Measurements from ENCODE around the gene NDUFC2.

Gene NDUFC2

DNA sequence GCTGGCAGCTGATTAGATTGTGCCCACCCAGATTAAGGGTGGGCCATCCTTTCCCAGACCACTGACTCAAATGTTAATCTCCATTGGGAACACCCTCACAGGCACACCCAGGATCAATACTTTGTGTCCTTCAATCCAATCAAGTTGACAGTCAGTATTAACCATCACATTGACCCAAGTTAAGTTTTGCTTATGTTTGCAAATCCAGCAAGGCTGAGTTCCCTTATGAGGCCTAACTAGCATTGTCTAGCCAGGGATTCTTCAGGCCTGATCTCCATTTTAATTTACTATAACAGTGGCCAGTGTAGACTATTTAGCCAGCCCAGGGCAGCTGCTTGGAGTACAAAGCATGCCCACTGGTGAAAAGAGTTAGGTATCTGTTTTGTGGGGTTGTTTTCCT is 54.3 kb downstream of the NDUFC2 start:
- no peak for TF ChIP-seq ZFX (IDR thresholded peaks at IDR 0.05; ENCODE audit: borderline replicate concordance)
- TF ChIP-seq, protein P1, sequence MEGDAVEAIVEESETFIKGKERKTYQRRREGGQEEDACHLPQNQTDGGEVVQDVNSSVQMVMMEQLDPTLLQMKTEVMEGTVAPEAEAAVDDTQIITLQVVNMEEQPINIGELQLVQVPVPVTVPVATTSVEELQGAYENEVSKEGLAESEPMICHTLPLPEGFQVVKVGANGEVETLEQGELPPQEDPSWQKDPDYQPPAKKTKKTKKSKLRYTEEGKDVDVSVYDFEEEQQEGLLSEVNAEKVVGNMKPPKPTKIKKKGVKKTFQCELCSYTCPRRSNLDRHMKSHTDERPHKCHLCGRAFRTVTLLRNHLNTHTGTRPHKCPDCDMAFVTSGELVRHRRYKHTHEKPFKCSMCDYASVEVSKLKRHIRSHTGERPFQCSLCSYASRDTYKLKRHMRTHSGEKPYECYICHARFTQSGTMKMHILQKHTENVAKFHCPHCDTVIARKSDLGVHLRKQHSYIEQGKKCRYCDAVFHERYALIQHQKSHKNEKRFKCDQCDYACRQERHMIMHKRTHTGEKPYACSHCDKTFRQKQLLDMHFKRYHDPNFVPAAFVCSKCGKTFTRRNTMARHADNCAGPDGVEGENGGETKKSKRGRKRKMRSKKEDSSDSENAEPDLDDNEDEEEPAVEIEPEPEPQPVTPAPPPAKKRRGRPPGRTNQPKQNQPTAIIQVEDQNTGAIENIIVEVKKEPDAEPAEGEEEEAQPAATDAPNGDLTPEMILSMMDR (IDR thresholded peaks at IDR 0.05), result no peak
- H3K27ac ChIP-seq, result no peak overlapping the region

DNA sequence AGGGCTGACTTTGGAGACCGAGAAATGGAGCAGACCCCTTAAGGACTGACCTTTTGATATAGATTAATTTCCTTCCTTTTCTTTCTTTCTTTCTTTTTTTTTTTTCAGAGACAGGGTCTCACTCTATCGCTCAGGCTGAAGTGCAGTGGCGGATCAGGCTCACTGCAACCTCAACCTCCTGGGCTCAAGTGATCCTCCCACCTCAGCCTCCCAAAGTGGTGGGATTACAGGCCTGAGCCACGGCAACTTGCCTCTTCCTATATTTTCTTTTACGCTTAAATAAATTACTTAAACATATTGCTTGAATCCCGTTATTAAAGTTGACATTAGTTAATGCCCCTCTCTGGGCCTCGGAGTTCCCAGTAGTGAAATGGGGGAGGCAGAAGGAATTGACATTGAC is 56.2 kb downstream of the NDUFC2 start:
- H3K27ac ChIP-seq, result no peak overlapping the region
- TF ChIP-seq, protein P1 (IDR thresholded peaks at IDR 0.05), result no peak
- no peak for TF ChIP-seq ZFX (IDR thresholded peaks at IDR 0.05; ENCODE audit: borderline replicate concordance)

DNA sequence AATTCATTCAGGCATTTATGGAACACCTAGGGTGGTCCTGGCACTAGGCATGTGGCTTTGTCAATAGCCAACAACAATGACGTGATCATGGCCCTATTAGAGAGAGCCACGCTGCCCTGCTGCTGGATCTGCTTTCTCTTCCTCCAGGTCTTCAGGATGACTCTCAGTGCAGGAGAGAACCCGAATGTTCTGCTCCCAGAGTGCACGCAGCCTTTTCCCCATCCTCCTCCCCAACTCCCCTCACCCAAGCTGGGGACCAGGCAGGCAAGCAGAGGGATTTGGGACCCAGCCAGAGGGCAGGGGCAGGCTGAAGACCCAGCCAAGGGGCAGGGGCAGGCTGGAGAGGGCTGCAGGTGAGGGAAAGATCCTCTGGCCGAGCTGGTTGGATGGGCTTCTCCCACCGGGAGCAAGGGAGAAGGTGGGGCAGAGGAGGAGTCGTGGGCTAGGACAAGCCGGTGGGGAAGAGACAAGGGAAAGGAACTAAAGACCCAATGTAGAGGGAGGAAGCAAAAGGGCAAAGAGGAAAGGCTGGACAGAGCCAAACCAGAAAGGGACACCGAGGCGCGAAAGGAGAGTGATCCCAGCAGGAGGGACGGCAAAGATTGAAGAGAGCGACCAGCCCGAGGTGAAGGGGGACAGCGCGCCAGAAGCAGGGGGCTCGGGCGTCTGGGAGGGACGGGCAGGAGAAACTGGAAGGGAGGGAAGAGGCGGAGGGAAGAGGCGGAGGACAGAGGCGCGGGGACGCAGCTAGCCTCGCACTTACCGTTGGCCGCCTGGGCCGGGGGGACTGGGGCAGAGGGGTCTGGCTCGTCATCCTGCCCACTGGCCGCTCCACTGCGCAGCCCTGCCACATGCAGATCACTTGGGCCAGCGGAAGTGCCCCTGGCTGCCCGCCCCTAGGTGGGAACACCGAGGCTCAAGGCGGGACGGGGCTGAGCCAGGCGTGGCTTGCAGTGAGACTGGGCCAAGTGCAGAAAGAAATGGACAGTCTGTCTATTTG is 57.0 kb downstream of the NDUFC2 start, which contains the start of gene KCTD14:
Gene KCTD14 (minus strand): TSS at position 880 of the 1,000 bp plus-strand sequence. CDS start 27 bp downstream, at position 853.
- H3K27ac ChIP-seq, result no peak within 1 kb of the TSS
- no peak for TF ChIP-seq ZFX (IDR thresholded peaks at IDR 0.05; ENCODE audit: borderline replicate concordance)
- TF ChIP-seq, protein P1 (IDR thresholded peaks at IDR 0.05), result no peak

DNA sequence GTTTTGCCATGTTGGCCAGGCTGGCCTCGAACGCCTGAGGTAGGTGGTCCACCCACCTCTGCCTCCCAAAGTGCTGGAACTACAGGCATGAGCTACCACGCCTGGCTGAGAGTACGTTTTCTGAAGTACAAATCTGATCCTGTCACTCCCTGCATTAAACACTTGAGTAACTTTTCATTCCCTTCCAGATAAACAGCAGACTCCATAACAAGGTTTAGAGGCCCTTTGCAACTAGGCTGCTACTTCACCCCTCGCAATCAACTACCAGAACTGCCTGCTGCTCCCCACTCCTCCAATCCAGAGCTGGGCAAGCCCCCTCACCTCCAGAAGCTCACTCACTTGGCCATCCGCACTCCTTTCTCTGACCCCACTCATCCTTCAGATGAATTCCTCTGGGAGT is 58.1 kb downstream of the NDUFC2 start:
- TF ChIP-seq, protein P1 (IDR thresholded peaks at IDR 0.05), result no peak
- no peak for TF ChIP-seq ZFX (IDR thresholded peaks at IDR 0.05; ENCODE audit: borderline replicate concordance)
- no peak overlapping the region for H3K27ac ChIP-seq

DNA sequence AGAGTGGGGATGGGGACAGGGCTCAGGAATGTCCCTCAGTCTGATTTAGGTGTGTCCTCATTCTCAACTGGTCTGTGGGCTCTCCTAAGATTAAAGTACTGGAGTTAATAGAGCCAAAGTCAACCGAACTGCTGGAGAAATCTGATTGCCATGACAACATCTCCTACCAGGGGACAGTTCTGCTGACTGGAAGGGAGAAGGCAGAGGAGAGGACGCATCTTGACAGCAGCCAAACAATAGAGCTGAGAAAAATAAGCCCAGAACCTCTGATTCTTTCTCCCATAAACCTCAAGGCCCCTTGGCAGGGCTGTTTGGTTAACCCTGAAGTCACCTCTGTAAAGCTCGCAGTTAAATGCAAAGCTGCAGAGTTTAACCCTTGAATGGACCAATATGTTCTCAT is 59.4 kb downstream of the NDUFC2 start:
- no peak overlapping the region for H3K27ac ChIP-seq
- TF ChIP-seq ZFX (IDR thresholded peaks at IDR 0.05; ENCODE audit: borderline replicate concordance), result no peak
- TF ChIP-seq, protein P1 (IDR thresholded peaks at IDR 0.05), result no peak

DNA sequence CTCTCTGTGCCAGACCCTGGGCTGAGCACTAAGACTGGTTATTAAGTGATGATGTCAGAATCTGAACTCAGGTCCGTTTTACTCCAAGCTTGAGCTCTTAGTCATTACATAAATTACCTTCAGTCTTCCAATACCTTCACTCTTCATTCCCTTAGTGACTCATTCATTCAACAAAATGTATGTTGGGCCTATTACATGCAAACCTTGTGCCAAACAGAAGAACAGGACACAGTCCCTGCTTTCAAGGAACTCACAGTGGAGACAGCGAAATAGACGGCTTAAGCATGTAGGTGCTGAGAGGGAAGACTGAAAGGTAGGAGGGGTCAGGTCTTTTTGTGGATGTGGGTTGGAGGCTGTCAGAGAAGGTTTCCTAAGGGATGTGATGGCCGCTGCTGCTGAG is 59.9 kb downstream of the NDUFC2 start:
- TF ChIP-seq ZFX (IDR thresholded peaks at IDR 0.05; ENCODE audit: borderline replicate concordance), result no peak
- no peak overlapping the region for H3K27ac ChIP-seq
